GM12875 (cell line): ENCODE data around the gene PGGHG.

Source experiments
- H3K4me3 ChIP-seq: one replicate; pipeline ENCODE4 v1.5.1; 2011; ENCODE audit warnings: low read depth, low read length, control low read depth
- TF ChIP-seq, protein P1 (sequence below): IDR thresholded peaks from 2 replicates; pipeline ENCODE4 v1.5.1; 2011; ENCODE audit warnings: low read depth, mild to moderate bottlenecking, control low read depth, inconsistent platforms, low read length, moderate library complexity, borderline replicate concordance; ENCODE audit not compliant: insufficient read depth

PGGHG gene

DNA sequence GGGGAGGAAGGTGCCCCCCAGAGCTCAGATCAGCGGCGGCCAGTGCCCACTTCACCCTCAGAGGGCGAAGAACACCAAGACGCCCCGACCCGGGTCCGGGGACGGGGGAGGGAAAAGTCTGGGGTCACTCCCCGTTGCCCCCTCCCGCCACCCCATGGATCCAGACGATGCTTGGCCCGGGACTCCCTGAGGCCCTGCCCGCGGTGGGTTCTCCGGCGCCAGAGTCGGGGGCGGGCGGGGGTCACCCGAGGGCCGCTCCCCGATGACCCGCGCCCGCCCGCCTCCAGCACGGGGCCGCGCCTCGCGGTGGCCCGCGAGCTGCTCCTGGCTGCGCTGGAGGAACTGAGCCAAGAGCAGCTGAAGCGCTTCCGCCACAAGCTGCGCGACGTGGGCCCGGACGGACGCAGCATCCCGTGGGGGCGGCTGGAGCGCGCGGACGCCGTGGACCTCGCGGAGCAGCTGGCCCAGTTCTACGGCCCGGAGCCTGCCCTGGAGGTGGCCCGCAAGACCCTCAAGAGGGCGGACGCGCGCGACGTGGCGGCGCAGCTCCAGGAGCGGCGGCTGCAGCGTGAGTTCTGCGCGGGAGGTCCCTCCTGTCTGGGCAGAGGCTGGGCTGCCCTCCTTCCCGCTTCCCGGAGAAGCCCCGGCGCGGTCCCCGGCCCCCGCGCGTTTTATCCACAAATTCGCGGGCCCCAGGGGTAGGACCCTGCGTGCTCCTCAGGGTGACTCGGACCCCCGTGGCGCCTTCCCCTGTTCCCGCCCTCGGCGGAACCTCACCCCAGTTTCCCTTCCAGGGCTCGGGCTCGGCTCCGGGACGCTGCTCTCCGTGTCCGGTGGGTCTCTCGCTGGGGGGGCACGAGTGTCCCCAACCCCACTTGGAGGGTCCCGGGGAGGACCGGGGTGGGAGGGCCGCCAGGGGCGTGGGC is 9.6 kb upstream of the PGGHG start:
- TF ChIP-seq, protein P1, sequence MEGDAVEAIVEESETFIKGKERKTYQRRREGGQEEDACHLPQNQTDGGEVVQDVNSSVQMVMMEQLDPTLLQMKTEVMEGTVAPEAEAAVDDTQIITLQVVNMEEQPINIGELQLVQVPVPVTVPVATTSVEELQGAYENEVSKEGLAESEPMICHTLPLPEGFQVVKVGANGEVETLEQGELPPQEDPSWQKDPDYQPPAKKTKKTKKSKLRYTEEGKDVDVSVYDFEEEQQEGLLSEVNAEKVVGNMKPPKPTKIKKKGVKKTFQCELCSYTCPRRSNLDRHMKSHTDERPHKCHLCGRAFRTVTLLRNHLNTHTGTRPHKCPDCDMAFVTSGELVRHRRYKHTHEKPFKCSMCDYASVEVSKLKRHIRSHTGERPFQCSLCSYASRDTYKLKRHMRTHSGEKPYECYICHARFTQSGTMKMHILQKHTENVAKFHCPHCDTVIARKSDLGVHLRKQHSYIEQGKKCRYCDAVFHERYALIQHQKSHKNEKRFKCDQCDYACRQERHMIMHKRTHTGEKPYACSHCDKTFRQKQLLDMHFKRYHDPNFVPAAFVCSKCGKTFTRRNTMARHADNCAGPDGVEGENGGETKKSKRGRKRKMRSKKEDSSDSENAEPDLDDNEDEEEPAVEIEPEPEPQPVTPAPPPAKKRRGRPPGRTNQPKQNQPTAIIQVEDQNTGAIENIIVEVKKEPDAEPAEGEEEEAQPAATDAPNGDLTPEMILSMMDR = no peak
- no peak overlapping the region for H3K4me3 ChIP-seq

DNA sequence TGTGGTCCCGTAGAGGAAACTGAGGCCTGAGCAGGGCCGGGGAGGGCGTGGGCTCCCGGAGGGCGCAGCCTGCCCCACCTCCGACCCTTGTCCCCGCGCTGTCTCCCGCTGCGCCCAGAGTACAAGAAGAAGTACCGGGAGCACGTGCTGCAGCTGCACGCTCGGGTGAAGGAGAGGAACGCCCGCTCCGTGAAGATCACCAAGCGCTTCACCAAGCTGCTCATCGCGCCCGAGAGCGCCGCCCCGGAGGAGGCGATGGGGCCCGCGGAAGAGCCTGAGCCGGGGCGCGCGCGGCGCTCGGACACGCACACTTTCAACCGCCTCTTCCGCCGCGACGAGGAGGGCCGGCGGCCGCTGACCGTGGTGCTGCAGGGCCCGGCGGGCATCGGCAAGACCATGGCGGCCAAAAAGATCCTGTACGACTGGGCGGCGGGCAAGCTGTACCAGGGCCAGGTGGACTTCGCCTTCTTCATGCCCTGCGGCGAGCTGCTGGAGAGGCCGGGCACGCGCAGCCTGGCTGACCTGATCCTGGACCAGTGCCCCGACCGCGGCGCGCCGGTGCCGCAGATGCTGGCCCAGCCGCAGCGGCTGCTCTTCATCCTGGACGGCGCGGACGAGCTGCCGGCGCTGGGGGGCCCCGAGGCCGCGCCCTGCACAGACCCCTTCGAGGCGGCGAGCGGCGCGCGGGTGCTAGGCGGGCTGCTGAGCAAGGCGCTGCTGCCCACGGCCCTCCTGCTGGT is 8.8 kb upstream of the PGGHG start:
- TF ChIP-seq, protein P1 = no peak

DNA sequence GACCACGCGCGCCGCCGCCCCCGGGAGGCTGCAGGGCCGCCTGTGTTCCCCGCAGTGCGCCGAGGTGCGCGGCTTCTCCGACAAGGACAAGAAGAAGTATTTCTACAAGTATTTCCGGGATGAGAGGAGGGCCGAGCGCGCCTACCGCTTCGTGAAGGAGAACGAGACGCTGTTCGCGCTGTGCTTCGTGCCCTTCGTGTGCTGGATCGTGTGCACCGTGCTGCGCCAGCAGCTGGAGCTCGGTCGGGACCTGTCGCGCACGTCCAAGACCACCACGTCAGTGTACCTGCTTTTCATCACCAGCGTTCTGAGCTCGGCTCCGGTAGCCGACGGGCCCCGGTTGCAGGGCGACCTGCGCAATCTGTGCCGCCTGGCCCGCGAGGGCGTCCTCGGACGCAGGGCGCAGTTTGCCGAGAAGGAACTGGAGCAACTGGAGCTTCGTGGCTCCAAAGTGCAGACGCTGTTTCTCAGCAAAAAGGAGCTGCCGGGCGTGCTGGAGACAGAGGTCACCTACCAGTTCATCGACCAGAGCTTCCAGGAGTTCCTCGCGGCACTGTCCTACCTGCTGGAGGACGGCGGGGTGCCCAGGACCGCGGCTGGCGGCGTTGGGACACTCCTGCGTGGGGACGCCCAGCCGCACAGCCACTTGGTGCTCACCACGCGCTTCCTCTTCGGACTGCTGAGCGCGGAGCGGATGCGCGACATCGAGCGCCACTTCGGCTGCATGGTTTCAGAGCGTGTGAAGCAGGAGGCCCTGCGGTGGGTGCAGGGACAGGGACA is 8.0 kb upstream of the PGGHG start:
- H3K4me3 ChIP-seq = no peak overlapping the region
- TF ChIP-seq, protein P1 = no peak

More for the DNA sequence above, 8.8 kb upstream of the PGGHG start:
- no peak overlapping the region for H3K4me3 ChIP-seq

DNA sequence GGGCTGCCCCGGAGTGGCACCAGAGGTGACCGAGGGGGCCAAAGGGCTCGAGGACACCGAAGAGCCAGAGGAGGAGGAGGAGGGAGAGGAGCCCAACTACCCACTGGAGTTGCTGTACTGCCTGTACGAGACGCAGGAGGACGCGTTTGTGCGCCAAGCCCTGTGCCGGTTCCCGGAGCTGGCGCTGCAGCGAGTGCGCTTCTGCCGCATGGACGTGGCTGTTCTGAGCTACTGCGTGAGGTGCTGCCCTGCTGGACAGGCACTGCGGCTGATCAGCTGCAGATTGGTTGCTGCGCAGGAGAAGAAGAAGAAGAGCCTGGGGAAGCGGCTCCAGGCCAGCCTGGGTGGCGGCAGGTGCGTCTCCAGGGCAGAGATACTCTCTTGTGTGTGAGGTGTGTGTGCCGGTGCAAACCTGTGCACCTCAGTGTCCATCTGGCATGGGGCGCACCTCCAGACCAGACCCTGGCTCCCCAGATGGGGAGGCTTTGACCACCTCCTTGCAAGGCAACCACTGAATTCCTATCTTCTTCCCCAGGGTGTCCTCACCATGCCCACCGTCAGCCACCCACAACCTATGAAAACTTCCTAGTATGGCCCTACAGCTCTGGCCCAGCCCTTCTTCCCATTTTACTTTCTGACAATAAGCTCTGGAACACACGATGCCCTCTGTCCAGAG is 7.3 kb upstream of the PGGHG start:
- no peak overlapping the region for H3K4me3 ChIP-seq
- TF ChIP-seq, protein P1 = no peak

DNA sequence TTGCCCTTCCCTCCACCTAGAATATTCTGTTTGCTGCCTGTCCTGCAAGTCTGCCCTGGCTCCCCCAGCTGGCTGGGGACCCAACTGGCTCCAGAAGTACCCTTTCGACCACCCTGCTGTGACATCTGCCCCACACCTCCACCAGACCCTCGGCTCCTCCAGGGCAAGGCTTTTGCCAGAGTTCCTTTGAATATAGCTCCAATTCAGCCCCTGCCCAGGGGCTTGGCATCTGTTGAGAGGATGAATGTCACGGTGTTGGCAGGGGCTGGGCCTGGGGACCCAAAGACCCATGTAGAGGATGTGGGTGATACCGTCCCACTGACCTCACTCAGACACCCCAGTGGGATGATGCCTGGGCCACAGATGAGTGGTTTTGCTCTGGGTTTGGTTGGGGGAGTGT is 6.8 kb upstream of the PGGHG start:
- H3K4me3 ChIP-seq = no peak overlapping the region
- TF ChIP-seq, protein P1 = no peak

DNA sequence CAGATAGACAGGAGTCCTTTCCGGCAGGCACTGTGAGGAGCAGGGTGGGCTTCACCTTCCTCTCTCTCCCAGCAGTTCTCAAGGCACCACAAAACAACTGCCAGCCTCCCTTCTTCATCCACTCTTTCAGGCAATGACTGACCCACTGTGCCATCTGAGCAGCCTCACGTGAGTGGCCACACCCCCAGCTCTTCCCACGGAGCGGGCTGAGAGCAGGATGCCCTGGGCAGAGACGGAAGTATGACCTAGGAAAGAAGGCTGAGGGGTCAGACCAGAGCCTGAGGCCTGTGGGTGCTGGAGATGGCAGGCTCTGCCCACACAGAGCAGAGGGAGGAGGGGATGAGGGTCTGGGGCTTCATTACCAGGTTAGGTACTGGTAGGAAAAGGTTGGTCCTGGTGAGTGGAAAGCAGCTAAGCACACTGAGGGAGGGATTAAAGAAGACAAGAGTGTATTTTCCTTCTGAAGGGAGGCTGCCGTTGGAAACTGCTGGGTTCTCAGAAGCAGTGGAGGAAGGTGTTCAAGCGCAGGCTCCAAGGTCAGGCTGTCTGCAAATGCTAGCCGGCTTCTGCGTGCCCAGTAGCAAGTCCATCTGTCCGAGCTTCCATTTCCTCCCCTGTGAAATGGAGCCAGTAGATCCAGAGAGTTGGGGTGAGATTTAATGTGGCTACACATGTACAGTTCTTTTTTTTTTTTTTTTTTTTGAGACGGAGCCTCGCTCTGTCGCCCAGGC is 6.1 kb upstream of the PGGHG start:
- no peak overlapping the region for H3K4me3 ChIP-seq
- TF ChIP-seq, protein P1 = no peak
